ENCODE measurements around the gene ATP8B4. TPM values are rescaled to one million over a fixed set of nuclear protein-coding genes. Genes with fewer than 3 reads are reported as not detected.
A peak's percentile ranks its signal among the peaks of the same experiment; 100 is the strongest.

Gene ATP8B4
- total and polyA plus RNA-seq, 8 donors, result 2.1 to 8.1 (median 2.9) TPM

DNA sequence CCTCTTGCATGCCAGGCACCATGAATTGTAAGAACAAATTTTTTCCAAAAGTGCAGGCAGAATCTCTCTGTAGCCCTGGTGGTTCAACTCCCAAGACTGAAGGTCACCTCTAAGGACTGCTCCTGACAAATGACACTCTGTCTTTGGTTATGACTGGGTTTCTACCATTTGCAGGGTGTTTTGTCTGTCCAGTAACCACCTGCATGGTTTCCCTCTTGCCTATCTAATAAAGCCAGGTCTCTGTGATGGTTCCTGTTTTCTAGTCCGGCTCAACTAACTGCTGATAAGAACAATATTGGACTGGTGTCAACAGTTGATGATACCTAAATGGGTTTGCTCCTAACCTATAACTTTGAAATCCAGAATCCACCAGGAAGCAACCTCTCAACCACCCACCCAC, 43.7 kb downstream of the ATP8B4 start:
- intact Hi-C loops (cut with DNase I), result no loop called here
- no peaks in the 10 kb centered on the region for H3K36me3 ChIP-seq
- H3K4me3 ChIP-seq, result no peak overlapping the region
- no peaks in the 10 kb centered on the region for H3K4me1 ChIP-seq
- DNase-seq, result no peak
- no peaks in the 10 kb centered on the region for H3K9me3 ChIP-seq
- no peak for ATAC-seq
- H3K27ac ChIP-seq, result no peak overlapping the region
- TF ChIP-seq, protein P1, sequence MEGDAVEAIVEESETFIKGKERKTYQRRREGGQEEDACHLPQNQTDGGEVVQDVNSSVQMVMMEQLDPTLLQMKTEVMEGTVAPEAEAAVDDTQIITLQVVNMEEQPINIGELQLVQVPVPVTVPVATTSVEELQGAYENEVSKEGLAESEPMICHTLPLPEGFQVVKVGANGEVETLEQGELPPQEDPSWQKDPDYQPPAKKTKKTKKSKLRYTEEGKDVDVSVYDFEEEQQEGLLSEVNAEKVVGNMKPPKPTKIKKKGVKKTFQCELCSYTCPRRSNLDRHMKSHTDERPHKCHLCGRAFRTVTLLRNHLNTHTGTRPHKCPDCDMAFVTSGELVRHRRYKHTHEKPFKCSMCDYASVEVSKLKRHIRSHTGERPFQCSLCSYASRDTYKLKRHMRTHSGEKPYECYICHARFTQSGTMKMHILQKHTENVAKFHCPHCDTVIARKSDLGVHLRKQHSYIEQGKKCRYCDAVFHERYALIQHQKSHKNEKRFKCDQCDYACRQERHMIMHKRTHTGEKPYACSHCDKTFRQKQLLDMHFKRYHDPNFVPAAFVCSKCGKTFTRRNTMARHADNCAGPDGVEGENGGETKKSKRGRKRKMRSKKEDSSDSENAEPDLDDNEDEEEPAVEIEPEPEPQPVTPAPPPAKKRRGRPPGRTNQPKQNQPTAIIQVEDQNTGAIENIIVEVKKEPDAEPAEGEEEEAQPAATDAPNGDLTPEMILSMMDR (IDR thresholded peaks at IDR 0.05), result no peak
- no peaks in the 10 kb centered on the region for H3K27me3 ChIP-seq

DNA sequence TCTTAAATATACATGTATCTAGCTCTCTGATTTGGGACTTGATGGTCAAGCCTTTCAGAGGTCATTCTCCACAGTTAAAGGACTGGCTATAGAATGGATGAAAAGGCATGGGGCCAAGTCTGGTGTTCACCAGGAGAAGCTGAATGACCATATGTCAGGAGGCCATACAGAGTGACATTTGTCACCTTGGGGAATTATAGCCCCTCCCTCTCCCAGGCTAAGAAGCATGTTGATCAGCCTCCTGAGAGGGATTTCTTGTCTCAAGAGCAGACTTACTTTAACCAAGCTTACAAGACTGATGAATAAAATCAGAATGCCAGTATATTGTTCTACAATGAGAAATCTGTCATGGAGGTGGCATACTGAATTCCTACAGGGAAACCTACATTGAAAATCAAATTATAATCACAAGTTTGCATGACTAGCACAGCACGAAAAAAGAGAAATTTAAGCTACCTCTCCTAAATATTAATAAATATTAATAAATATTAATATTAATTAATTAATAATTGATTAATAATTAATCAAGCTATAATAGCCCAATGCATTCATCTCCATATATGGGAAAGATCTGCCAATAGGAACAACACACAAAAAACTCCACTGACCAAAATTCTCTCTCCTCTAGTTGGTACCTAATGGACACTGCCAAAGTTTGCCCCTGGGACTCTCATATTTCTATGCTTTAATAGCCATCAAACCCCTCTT, 47.3 kb downstream of the ATP8B4 start:
- Histone ChIP-seq H3K27ac (no peak overlapping the region), H3K4me3 (no peak overlapping the region), H3K4me1 (peaks cover 0 to 9% of the 10 kb centered on the region in 2 donors), H3K9me3 (no peaks in the 10 kb centered on the region), H3K27me3 (no peaks in the 10 kb centered on the region), H3K36me3 (no peaks in the 10 kb centered on the region)
- DNase-seq (no peak), ATAC-seq (no peak)
- intact Hi-C loops (cut with DNase I), result no loop called here
- TF ChIP-seq, protein P1 (IDR thresholded peaks at IDR 0.05), result no peak

DNA sequence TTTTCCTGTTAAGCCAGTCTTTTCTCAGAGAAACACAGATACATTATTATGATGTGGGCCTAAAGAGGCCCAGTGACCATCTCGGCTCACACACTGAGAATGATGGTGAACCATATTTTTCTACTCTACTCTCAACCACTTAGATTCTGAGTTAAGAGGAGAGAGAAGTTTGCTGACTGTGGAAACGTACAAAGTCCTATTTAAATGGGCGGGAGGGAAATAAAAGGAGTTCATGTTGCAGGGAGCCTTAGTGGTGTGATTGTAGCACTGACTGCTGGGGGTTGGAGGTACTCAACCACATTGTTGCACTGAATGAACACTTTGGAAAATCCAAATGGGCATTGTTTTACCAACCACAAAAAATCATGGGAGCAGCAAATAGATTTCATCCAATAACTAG, 51.0 kb downstream of the ATP8B4 start:
- Histone ChIP-seq H3K4me1 (peaks cover 0 to 13% of the 10 kb centered on the region in 2 donors), H3K9me3 (no peaks in the 10 kb centered on the region), H3K27ac (peak overlapping the region in 1 of 2 donors; percentile 74), H3K4me3 (no peak overlapping the region), H3K27me3 (no peaks in the 10 kb centered on the region), H3K36me3 (no peaks in the 10 kb centered on the region)
- intact Hi-C loops (cut with DNase I), result no loop called here
- ATAC-seq (no peak), DNase-seq (no peak)
- TF ChIP-seq, protein P1 (IDR thresholded peaks at IDR 0.05), result no peak

DNA sequence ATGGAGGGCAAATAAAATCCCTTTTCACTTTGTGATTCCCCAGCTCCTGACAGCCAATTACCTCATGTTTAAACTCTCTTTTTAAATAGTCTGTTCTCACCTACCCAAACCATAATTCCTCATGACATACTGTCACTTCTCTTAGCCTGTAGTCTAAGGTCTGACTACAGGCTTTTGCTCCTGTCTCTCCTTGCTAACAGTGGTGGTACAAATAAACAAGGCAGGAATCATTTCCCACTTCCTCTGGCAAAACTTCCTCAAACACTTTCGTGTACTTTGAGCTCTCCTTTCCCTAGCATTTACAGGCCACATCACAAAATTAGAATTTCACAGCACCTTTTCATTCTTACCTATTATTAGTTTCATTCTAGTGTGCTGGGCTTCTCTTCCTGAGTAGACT, 51.8 kb downstream of the ATP8B4 start:
- no peak for ATAC-seq
- no peaks in the 10 kb centered on the region for H3K36me3 ChIP-seq
- no peak overlapping the region for H3K4me3 ChIP-seq
- peak overlapping the region in 1 of 2 donors; percentile 74 for H3K27ac ChIP-seq
- H3K9me3 ChIP-seq, result no peaks in the 10 kb centered on the region
- H3K27me3 ChIP-seq, result no peaks in the 10 kb centered on the region
- intact Hi-C loops (cut with DNase I), result no loop called here
- no peak for DNase-seq
- TF ChIP-seq, protein P1 (IDR thresholded peaks at IDR 0.05), result no peak
- H3K4me1 ChIP-seq, result peaks cover 0 to 13% of the 10 kb centered on the region in 2 donors

DNA sequence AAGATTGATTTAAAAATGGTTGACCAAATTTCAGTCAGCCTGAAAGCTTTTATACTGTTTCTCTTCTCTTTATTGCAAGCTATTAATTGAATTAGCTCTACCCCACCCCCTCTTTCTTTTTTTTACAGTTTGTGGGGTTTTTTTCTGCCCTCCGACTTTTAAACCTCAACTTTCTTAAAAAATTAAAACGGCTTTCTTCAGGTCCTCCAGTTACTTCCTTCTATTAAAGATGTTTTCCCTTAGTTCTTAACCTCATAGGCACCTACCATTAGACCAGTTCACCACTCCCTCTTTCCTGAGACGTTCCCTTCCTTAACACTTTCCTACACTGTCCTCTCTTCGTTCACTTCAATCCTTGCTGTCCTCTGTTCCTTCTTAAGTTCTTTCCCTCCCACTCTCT, 52.4 kb downstream of the ATP8B4 start:
- no peaks in the 10 kb centered on the region for H3K36me3 ChIP-seq
- H3K9me3 ChIP-seq, result no peaks in the 10 kb centered on the region
- no peak for ATAC-seq
- intact Hi-C loops (cut with DNase I), result no loop called here
- no peak overlapping the region for H3K4me3 ChIP-seq
- H3K4me1 ChIP-seq, result peaks cover 0 to 13% of the 10 kb centered on the region in 2 donors
- TF ChIP-seq, protein P1 (IDR thresholded peaks at IDR 0.05), result no peak
- H3K27ac ChIP-seq, result peak overlapping the region in 1 of 2 donors; percentile 74
- H3K27me3 ChIP-seq, result no peaks in the 10 kb centered on the region
- no peak for DNase-seq

Measured in left lung (tissue), 10 donors.